GM23338 (cell line): Measurements from ENCODE around the gene LYST. TPM values are rescaled to one million over a fixed set of nuclear protein-coding genes. Genes with fewer than 3 reads are reported as not detected.

Experiments used
- ATAC-seq: fragments of 200-7000 bp; cut with Tn5 transposase; 3 replicates; pipeline ENCODE4 v1.9.1; 2020
- DNase-seq: peaks from one replicate; pipeline ENCODE4 v3.0.0-alpha.2; 2015; ENCODE audit warnings: low spot score
- H2AFZ ChIP-seq: fragments of 200-600 bp; sonication (generic); 2 replicates; pipeline ENCODE4 v1.8.0; 2016; ENCODE audit warnings: antibody characterized with exemption, mild to moderate bottlenecking, moderate library complexity
- H3F3A ChIP-seq: fragments of 200-600 bp; sonication (generic); replicated peaks from 2 replicates; pipeline ENCODE4 v1.8.0; 2017; ENCODE audit warnings: antibody characterized with exemption, mixed run types, low read depth
- H3K27ac ChIP-seq: fragments of 200-600 bp; sonication (generic); 2 replicates; pipeline ENCODE4 v1.6.1; 2016; ENCODE audit warnings: low read depth
- H3K27me3 ChIP-seq: fragments of 200-600 bp; sonication (generic); 2 replicates; pipeline ENCODE4 v1.8.0; 2016; ENCODE audit warnings: mild to moderate bottlenecking, mixed run types, moderate library complexity; ENCODE audit not compliant: insufficient read depth
- H3K36me3 ChIP-seq: fragments of 200-600 bp; sonication (generic); 2 replicates; pipeline ENCODE4 v1.8.0; 2016; ENCODE audit warnings: mild to moderate bottlenecking; ENCODE audit not compliant: insufficient read depth
- H3K4me1 ChIP-seq: fragments of 200-600 bp; sonication (generic); 2 replicates; pipeline ENCODE4 v1.8.0; 2016; ENCODE audit warnings: mild to moderate bottlenecking, moderate library complexity; ENCODE audit not compliant: insufficient read depth
- H3K4me2 ChIP-seq: fragments of 200-600 bp; sonication (generic); 2 replicates; pipeline ENCODE4 v1.7.1; 2017; ENCODE audit warnings: mixed run types
- H3K4me3 ChIP-seq: fragments of 200-600 bp; sonication (generic); 2 replicates; pipeline ENCODE4 v1.6.1; 2016; ENCODE audit warnings: mixed run types
- H3K79me2 ChIP-seq: fragments of 200-600 bp; sonication (generic); replicated peaks from 2 replicates; pipeline ENCODE4 v1.8.0; 2017; ENCODE audit warnings: mild to moderate bottlenecking; ENCODE audit not compliant: insufficient read depth
- H3K9me2 ChIP-seq: fragments of 200-600 bp; sonication (generic); 2 replicates; pipeline ENCODE4 v1.8.0; 2017; ENCODE audit not compliant: insufficient read depth
- H4K20me1 ChIP-seq: fragments of 200-600 bp; sonication (generic); replicated peaks from 2 replicates; pipeline ENCODE4 v1.8.0; 2017; ENCODE audit warnings: mild to moderate bottlenecking; ENCODE audit not compliant: insufficient read depth
- H3K27ac Mint-ChIP-seq: 2 replicates; pipeline ENCODE4 v1.8.0; 2020; ENCODE audit warnings: inconsistent platforms, mild to moderate bottlenecking, moderate library complexity, mixed read lengths
- H3K27me3 Mint-ChIP-seq: 3 replicates; pipeline ENCODE4 v1.8.0; 2022; ENCODE audit warnings: low read depth, mild to moderate bottlenecking, moderate library complexity, mixed read lengths, inconsistent platforms; ENCODE audit not compliant: insufficient read depth, poor library complexity
- H3K36me3 Mint-ChIP-seq: 3 replicates; pipeline ENCODE4 v1.8.0; 2021; ENCODE audit warnings: low read depth, mild to moderate bottlenecking, inconsistent platforms, moderate library complexity, mixed read lengths
- H3K4me1 Mint-ChIP-seq: 3 replicates; pipeline ENCODE4 v1.8.0; 2020; ENCODE audit warnings: mild to moderate bottlenecking, inconsistent platforms, mixed read lengths
- H3K4me3 Mint-ChIP-seq: 3 replicates; pipeline ENCODE4 v1.8.0; 2021; ENCODE audit warnings: moderate library complexity, mild to moderate bottlenecking, inconsistent platforms, mixed read lengths
- H3K9me3 Mint-ChIP-seq: 3 replicates; pipeline ENCODE4 v1.8.0; 2020; ENCODE audit warnings: moderate library complexity, mild to moderate bottlenecking, inconsistent platforms, mixed read lengths
- CREB1 ChIP-seq: fragments of 250-450 bp; sonication (Bioruptor Pico); IDR thresholded peaks from 2 replicates; pipeline ENCODE4 v1.5.0; 2020; ENCODE audit warnings: low read depth, mild to moderate bottlenecking, moderate library complexity
- ETS1 ChIP-seq: IDR thresholded peaks from 2 replicates; pipeline ENCODE4 v1.6.1; 2016; ENCODE audit warnings: antibody characterized with exemption
- EZH2 ChIP-seq: fragments of 200-600 bp; sonication (generic); IDR thresholded peaks from one replicate; pipeline ENCODE4 v1.8.0; 2017; ENCODE audit warnings: antibody characterized with exemption, mild to moderate bottlenecking, low read depth; ENCODE audit not compliant: unreplicated experiment
- NANOG ChIP-seq: IDR thresholded peaks from 2 replicates; pipeline ENCODE4 v1.6.1; 2016; ENCODE audit warnings: antibody characterized with exemption, borderline replicate concordance
- POLR2AphosphoS5 ChIP-seq: IDR thresholded peaks from 2 replicates; pipeline ENCODE4 v1.6.1; 2016; ENCODE audit warnings: antibody characterized with exemption, low read depth
- STAT1 ChIP-seq: IDR thresholded peaks from one replicate; pipeline ENCODE4 v1.6.1; 2016; ENCODE audit warnings: antibody characterized with exemption; ENCODE audit not compliant: unreplicated experiment
- ZNF114 ChIP-seq: fragments of 250-450 bp; sonication (Bioruptor Pico); IDR thresholded peaks from 2 replicates; pipeline ENCODE4 v1.5.0; 2020; ENCODE audit warnings: mild to moderate bottlenecking, moderate library complexity
- polyA plus RNA-seq: library from polyadenylated mRNA; unstranded; fragments of >200 nt; fragmentation: Nextera tagmentation; extraction: Ambion mirVana; gene quantifications from 2 replicates; pipeline ENCODE4 v1.2.1, GENCODE V29; 2016
- total RNA-seq: library from RNA; depleted of rRNA; stranded (reverse); fragments of >200 nt; shearing (Covaris generic); gene quantifications from 2 replicates; pipeline ENCODE4 v1.2.3, GENCODE V29; 2014
- TF ChIP-seq, protein P1 (sequence below): IDR thresholded peaks from one replicate; pipeline ENCODE4 v1.6.1; 2018; ENCODE audit warnings: antibody characterized with exemption; ENCODE audit not compliant: unreplicated experiment

The LYST gene
- total and polyA plus RNA-seq, 2 experiments from 2014 or later, result 0.21 to 1.0 TPM

- DNase-seq (no peak), ATAC-seq (no peak)
- H3K36me3 ChIP-seq, result no peaks in the 10 kb centered on the region
- Mint-ChIP-seq H3K27ac (no peak overlapping the region), H3K27me3 (peaks cover 18% of the 10 kb centered on the region), H3K9me3 (no peaks in the 10 kb centered on the region), H3K4me3 (no peak overlapping the region), H3K4me1 (peaks cover 11% of the 10 kb centered on the region), H3K36me3 (no peaks in the 10 kb centered on the region)
- peaks cover 3% of the 10 kb centered on the region; the same call in 1 of the 2 replicates for H3K4me1 ChIP-seq
- H3K4me2 ChIP-seq, result no peak overlapping the region
- no peak overlapping the region for H2AFZ ChIP-seq
- no peak overlapping the region for H3K27ac ChIP-seq
- H3F3A ChIP-seq, result peaks cover 5% of the 10 kb centered on the region; the same call in 1 of the 2 replicates
- no peak overlapping the region for H3K4me3 ChIP-seq
- TF ChIP-seq EZH2 (no peak), NANOG (no peak), ZNF114 (CRISPR knock-in tag) (no peak), CREB1 (CRISPR knock-in tag) (no peak)
- H3K9me2 ChIP-seq, result no peaks in the 10 kb centered on the region
- H3K27me3 ChIP-seq, result peaks cover 27% of the 10 kb centered on the region
- no peaks in the 10 kb centered on the region for H4K20me1 ChIP-seq
- no peaks in the 10 kb centered on the region for H3K79me2 ChIP-seq
Observed at GRCh38 chr1:235861857-235862256, 4.8 kb downstream of the LYST start.

GRCh38 chr1:235860829-235861228 lies 5.9 kb downstream of the LYST start:
- Histone ChIP-seq H4K20me1 (no peaks in the 10 kb centered on the region), H3K27ac (no peak overlapping the region), H3K9me2 (no peaks in the 10 kb centered on the region), H3K4me1 (peaks cover 3% of the 10 kb centered on the region; the same call in 1 of the 2 replicates), H3F3A (peaks cover 1% of the 10 kb centered on the region; the same call in 1 of the 2 replicates), H2AFZ (no peak overlapping the region), H3K79me2 (no peaks in the 10 kb centered on the region), H3K4me3 (no peak overlapping the region), H3K27me3 (peaks cover 26% of the 10 kb centered on the region), H3K36me3 (no peaks in the 10 kb centered on the region), H3K4me2 (no peak overlapping the region)
- no peak for ATAC-seq
- Mint-ChIP-seq H3K4me3 (no peak overlapping the region), H3K9me3 (no peaks in the 10 kb centered on the region), H3K27ac (no peak overlapping the region), H3K27me3 (peaks cover 17% of the 10 kb centered on the region), H3K4me1 (peaks cover 9% of the 10 kb centered on the region), H3K36me3 (no peaks in the 10 kb centered on the region)
- TF ChIP-seq ETS1 (no peak), POLR2AphosphoS5 (no peak), STAT1 (no peak), ZNF114 (CRISPR knock-in tag) (no peak), NANOG (no peak)
- TF ChIP-seq, protein P1, sequence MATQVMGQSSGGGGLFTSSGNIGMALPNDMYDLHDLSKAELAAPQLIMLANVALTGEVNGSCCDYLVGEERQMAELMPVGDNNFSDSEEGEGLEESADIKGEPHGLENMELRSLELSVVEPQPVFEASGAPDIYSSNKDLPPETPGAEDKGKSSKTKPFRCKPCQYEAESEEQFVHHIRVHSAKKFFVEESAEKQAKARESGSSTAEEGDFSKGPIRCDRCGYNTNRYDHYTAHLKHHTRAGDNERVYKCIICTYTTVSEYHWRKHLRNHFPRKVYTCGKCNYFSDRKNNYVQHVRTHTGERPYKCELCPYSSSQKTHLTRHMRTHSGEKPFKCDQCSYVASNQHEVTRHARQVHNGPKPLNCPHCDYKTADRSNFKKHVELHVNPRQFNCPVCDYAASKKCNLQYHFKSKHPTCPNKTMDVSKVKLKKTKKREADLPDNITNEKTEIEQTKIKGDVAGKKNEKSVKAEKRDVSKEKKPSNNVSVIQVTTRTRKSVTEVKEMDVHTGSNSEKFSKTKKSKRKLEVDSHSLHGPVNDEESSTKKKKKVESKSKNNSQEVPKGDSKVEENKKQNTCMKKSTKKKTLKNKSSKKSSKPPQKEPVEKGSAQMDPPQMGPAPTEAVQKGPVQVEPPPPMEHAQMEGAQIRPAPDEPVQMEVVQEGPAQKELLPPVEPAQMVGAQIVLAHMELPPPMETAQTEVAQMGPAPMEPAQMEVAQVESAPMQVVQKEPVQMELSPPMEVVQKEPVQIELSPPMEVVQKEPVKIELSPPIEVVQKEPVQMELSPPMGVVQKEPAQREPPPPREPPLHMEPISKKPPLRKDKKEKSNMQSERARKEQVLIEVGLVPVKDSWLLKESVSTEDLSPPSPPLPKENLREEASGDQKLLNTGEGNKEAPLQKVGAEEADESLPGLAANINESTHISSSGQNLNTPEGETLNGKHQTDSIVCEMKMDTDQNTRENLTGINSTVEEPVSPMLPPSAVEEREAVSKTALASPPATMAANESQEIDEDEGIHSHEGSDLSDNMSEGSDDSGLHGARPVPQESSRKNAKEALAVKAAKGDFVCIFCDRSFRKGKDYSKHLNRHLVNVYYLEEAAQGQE, result no peak
- DNase-seq, result no peak
